ENCODE results near the gene GYPE. TPM values are rescaled to one million over a fixed set of nuclear protein-coding genes. Genes with fewer than 3 reads are reported as not detected.
"Not testable (repeated sequence)": the region's sequence is repeated elsewhere in the genome, so short reads cannot be mapped to it uniquely, and the experiment has no call there.

Gene GYPE
- total RNA-seq, 2 donors from 2014 or later, result 1.00 to 1.5 TPM

DNA sequence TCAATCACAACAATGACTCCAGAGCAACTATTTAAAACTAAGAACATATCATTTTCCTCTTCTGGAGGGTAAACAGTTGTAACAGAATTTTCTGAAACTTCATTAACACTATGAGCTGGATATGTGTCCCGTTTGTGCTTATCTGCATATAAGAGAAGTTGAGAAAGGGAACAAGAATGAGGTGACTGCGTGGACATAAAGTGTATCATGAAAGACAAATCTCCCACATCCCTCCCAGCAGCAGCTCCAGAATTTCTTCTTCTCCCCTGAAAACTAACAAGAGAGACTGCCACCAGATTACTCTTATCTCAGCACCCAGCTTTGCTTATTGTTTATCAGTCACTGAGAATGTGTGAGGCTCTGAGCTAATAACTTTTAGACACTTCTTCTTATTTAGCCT is 25.8 kb downstream of the GYPE start:
- intact Hi-C loops (cut with DNase I); DNase-seq (ENCODE audit: low spot score): not testable (repeated sequence)

DNA sequence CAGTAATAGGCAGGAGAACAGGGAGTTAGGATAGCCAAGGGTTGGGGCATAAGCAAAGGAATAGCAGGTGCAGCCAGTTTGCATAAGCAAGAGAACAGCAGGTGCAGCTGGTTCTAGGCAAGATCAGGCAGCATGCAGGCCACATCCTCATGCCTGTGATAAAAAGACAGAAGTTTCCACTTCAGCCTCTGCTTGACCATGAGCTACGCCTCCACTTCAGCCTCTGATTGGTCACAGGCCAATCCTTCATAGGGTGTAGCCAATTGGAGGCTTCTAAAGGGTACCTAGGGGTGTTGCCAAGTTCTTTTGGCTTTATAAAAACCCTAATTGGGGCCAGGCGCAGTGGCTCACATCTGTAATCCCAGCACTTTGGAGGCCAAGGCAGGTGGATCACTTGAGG is 30.0 kb downstream of the GYPE start:
- DNase-seq (ENCODE audit: low spot score); intact Hi-C loops (cut with DNase I): not testable (repeated sequence)

GRCh38 chr4:143870523-143871268 is 34.7 kb downstream of the GYPE start:
- DNase-seq (ENCODE audit: low spot score); intact Hi-C loops (cut with DNase I): not testable (repeated sequence)

GRCh38 chr4:143869925-143870324 is 35.4 kb downstream of the GYPE start:
- DNase-seq (ENCODE audit: low spot score); intact Hi-C loops (cut with DNase I): not testable (repeated sequence)

DNA sequence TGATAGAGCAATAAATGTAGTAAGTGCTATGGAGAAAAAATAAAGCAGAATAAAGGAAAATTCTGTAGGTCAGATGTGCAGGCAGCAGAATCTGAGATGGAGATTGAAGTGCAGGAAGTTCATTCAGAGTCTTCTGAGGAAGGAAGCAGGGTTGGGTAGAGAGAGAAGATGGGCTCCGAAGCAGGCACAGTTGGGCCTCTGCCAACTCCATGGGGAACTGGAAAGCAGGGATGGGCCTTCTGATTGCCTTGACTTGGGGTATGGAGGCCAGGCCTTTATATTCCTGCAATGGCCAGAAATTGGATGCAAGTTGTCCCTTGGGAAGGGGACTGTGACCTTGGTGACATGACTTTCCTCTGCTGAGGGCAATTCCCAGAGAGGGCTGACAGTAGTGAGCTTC is 42.6 kb downstream of the GYPE start:
- intact Hi-C loops (cut with DNase I); DNase-seq (ENCODE audit: low spot score): not testable (repeated sequence)

DNA sequence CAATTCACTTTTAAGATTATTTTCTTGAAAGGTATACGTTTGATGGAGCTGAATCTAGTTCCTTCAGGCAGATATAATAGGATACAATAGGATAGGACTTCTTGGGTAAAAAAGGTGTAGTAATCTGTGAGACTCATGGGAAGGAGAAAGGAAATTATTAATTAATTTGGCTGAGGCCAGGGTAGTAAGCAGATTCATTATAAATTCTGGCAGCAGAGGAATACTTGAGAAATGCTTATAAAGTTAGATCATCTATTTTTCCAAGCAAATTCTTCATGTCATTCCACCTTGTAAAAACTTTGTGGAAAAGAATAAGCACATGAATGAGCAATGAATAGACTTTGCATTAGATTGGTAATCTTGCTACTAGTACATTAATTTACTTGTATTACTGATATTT is 46.9 kb downstream of the GYPE start:
- intact Hi-C loops (cut with DNase I), result no loop called here
- no peak for DNase-seq (ENCODE audit: low spot score)

GRCh38 chr4:143857391-143858336 is 47.7 kb downstream of the GYPE start:
- DNase-seq (ENCODE audit: low spot score); intact Hi-C loops (cut with DNase I): not testable (repeated sequence)

- DNase-seq (ENCODE audit: low spot score); intact Hi-C loops (cut with DNase I): not testable (repeated sequence)
These were observed 49.3 kb downstream of the GYPE start for GRCh38 chr4:143856017-143856557.

GRCh38 chr4:143854645-143855044 is 50.7 kb downstream of the GYPE start:
- DNase-seq (ENCODE audit: low spot score); intact Hi-C loops (cut with DNase I): not testable (repeated sequence)

DNA sequence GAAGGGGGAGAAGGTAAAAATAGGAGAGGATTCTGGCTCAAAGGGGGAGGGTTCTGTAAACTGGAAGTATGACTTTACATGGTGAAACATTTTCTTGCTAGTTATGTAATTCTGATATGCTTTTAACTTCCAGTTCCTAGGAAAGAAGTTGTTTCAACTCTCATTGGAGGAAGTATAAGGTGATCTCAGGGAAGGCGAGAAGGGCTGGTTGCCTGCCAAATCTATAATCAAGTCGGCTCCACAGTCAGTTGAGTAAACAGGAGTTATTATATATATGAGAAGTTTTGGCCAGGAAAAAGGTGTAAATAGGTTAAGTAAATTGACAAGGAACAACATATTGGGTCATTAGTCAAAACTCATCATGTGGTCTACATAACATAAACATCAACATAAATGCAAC is 56.1 kb downstream of the GYPE start:
- DNase-seq (ENCODE audit: low spot score); intact Hi-C loops (cut with DNase I): not testable (repeated sequence)

DNA sequence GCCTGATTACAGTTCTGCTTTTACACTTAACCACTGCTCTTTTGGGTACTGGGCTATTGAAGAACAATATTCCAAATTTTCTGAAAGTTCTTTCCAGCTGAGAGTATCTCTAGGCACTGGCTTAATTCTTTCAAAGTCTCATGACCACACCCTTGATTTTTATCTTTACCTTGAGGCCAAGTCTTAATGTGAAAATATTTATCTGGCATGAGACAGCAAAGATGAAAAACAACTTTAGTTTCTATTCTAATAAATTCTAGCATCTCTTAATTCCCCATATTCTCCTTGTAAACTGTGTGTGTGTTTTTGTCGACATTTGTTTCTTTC is 61.9 kb downstream of the GYPE start:
- DNase-seq (ENCODE audit: low spot score); intact Hi-C loops (cut with DNase I): not testable (repeated sequence)

DNA sequence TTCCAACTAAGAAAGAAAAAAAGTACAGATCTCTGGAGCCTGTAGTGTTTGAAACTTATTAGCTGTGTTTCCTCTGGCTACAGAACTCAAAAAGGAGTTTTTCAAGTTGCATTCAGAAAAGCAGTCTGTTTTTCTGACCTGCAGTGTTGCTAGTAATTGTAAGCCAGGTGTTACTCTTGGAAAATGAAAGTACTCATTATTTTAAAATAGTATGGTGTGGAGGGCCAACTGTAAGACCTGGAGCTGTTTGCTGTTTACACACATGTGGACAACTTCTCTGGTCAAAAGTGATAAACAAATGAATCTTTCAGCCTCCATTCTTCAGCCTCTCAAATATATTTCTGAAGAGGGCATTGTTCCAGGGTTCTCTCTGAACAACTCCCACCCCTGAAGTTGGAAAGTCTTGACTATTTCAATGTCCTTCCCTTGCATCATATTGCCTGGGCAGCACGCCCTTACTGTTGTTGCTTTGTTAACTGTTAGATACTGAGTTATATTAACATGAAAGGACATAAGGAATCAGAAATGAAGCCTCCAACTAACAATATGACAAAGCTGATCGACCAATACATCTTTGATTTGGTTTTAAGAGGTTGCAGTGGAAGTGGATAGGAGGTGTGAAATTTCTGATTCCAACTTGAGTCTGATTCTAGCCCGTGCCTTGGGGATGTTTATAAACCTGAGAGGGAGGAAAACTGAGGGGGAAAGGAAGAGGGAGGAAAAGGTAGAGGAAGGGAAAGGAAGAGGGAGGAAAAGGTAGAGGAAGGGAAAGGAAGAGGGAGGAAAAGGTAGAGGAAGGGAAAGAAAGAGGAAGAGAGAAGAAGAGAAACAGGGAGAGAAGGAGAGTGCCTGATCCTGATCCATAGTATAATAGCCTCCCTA is 62.5 kb downstream of the GYPE start:
- intact Hi-C loops (cut with DNase I); DNase-seq (ENCODE audit: low spot score): not testable (repeated sequence)

DNA sequence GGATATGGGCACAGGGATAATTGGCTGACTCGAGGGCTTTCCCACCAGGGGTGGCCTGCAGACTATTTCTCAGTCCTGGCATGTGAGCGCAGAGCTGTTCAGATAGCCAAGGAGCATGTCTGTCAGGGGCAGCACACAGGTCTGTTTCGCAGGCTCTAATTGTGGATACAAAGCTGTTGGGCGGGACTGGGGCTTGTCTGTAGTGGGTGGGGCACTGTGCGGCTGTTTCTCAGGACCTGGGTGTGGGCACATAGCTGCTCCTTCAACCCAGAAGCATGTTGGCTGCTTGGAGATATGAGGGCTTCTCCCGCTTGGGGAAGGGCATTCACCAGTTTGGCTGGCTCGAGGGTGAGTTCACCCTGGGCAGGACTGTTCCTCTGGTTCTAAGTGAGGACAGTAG is 65.9 kb downstream of the GYPE start:
- DNase-seq (ENCODE audit: low spot score); intact Hi-C loops (cut with DNase I): not testable (repeated sequence)

DNA sequence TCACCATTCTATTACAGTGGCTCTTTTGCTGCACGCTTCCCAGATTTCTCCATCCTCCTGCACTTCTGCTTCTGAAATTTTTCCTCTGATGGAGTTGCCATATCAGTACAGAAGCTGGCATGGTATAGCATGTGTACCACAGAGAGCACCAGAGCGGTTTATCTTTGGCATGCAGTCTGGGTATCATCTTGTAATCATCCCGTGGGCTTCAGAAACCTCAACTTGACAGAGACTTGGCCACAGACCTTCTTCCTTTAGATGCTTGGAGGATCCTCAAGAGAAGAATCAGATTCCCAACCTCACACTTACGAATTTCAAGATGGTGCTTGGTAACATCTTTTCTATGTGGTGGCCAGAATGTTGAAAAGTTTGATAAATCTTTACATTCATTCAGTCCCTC is 71.2 kb downstream of the GYPE start:
- DNase-seq (ENCODE audit: low spot score); intact Hi-C loops (cut with DNase I): not testable (repeated sequence)

DNA sequence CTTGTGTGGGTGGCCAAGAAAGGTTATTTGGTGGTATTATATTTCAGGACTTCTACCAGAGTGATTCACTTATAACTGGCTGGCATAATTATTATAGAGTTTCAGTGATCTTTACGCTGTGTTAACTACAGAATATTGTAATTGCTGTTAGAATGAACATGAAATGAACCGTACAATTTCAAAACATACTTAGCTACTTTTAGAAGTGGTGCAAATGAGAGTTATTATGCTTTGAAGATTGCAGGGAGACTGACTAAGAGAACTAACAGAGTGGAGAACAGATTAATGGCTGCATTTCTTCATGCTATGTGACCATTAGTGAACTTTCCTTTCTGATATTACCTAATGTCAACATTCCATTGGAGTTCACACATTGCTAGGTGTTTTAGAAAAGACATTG is 71.7 kb downstream of the GYPE start:
- DNase-seq (ENCODE audit: low spot score); intact Hi-C loops (cut with DNase I): not testable (repeated sequence)

- intact Hi-C loops (cut with DNase I); DNase-seq (ENCODE audit: low spot score): not testable (repeated sequence)
These were observed 74.8 kb downstream of the GYPE start for GRCh38 chr4:143830576-143830975.

DNA sequence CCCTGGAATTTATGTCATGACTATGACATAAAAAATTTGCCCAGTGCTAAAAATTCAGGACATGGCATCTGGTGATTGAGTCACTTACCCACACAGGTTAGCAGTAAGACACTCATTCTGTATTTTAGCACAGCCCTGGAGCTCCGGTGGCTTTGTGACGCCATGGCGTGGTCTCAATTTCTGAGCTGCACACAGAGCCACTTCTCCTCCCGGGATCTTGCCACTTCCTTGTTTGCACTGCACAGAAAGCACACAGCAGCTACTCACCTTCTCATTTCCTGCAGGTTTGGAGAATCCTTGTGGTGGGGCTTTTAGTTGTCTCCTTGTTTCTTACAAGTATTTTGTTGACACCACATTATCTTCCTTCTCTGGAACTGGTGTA is 76.1 kb downstream of the GYPE start:
- DNase-seq (ENCODE audit: low spot score); intact Hi-C loops (cut with DNase I): not testable (repeated sequence)
